Epithelial cell of proximal tubule (primary cell): Measurements from ENCODE around the gene DYNLRB2. TPM values are rescaled to one million over a fixed set of nuclear protein-coding genes. Genes with fewer than 3 reads are reported as not detected.
A peak's percentile ranks its signal among the peaks of the same experiment; 100 is the strongest.

ENCODE experiments used
- DNase-seq: peaks from one replicate; pipeline ENCODE4 v3.0.0-alpha.2; 2011; ENCODE audit warnings: low read depth
- H3K4me3 ChIP-seq: 2 replicates; pipeline ENCODE4 v1.5.1; 2011; ENCODE audit warnings: low read depth, mild to moderate bottlenecking, low read length
- CTCF ChIP-seq: conservative IDR thresholded peaks from 2 replicates; pipeline ENCODE4 v1.5.1; 2012; ENCODE audit warnings: low read depth, mild to moderate bottlenecking, low read length
- total RNA-seq: library from RNA; depleted of rRNA; stranded (reverse); fragments of >200 nt; gene quantifications from 2 replicates; pipeline ENCODE4 v1.2.3, GENCODE V29; 2015

Gene DYNLRB2
- total RNA-seq, result not detected in 2 replicates

GRCh38 chr16:80540516-80541305, at the start of gene DYNLRB2:
TSS of gene DYNLRB2 (plus strand) at chr16:80540993. CDS start at chr16:80541077, 84 bp downstream.
- peak; percentile 51 for DNase-seq
- TF ChIP-seq CTCF, result no peak
- H3K4me3 ChIP-seq, result peak within 1 kb of the TSS; percentile 90

- H3K4me3 ChIP-seq, result no peak overlapping the region
- peak; percentile 19 for TF ChIP-seq CTCF
- no peak for DNase-seq
These were observed 40.5 kb upstream of the DYNLRB2 start for GRCh38 chr16:80500116-80500859.

- DNase-seq, result no peak
- no peak overlapping the region for H3K4me3 ChIP-seq
- no peak for TF ChIP-seq CTCF
These were observed 39.8 kb upstream of the DYNLRB2 start for GRCh38 chr16:80500961-80501525.

- no peak for DNase-seq
- no peak overlapping the region for H3K4me3 ChIP-seq
- no peak for TF ChIP-seq CTCF
These were observed 37.7 kb upstream of the DYNLRB2 start for GRCh38 chr16:80503107-80503506.

GRCh38 chr16:80507538-80507937, 33.3 kb upstream of the DYNLRB2 start:
- TF ChIP-seq CTCF, result no peak
- DNase-seq, result no peak
- H3K4me3 ChIP-seq, result no peak overlapping the region

GRCh38 chr16:80509872-80510271, 30.9 kb upstream of the DYNLRB2 start:
- no peak for TF ChIP-seq CTCF
- DNase-seq, result no peak
- no peak overlapping the region for H3K4me3 ChIP-seq
